Erythroblast (primary cell): Measurements from ENCODE around the gene GCH1.
"Not testable (repeated sequence)": the region's sequence is repeated elsewhere in the genome, so short reads cannot be mapped to it uniquely, and the experiment has no call there.

ENCODE experiments used
- DNase-seq, 2 experiments: peaks; one replicate each; lab custom pipeline; 2025; lab: John Stamatoyannopoulos, UW
- GATA1 ChIP-seq: IDR thresholded peaks from 2 replicates; pipeline ENCODE4 v1.6.1; 2011; ENCODE audit warnings: low read depth, mild to moderate bottlenecking, control low read depth, low read length, moderate library complexity
- POLR2A ChIP-seq: IDR thresholded peaks from 2 replicates; pipeline ENCODE4 v1.6.1; 2011; ENCODE audit warnings: mild to moderate bottlenecking, low read length

GCH1 gene

DNA sequence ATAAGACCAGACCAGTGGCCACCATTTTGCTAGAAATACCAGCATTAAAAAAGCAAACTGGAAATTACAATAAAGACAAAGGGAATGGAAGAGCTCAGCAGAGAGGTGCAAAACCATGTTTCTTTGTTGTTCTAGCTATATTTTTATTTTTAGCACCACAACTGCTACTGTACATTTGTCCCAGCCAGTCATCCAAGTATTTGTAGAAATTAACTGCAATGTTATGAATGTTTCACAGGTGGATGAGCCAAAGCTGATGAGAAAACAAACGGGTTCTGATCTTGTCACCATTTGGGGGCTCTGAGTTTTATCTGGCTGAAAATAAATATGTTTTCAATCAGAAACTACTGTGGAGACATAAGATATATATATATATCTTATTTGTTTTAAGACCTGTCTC lies 24.9 kb upstream of the GCH1 start:
- no peak for TF ChIP-seq GATA1
- TF ChIP-seq POLR2A: no peak

GRCh38 chr14:54926570-54926969 lies 23.9 kb upstream of the GCH1 start:
- not testable (repeated sequence) for DNase-seq

More for the DNA sequence above, 24.9 kb upstream of the GCH1 start:
- no peak for DNase-seq

GRCh38 chr14:54922598-54922997 lies 20.0 kb upstream of the GCH1 start:
- DNase-seq: no peak
- TF ChIP-seq POLR2A (no peak), GATA1 (no peak)

- no peak for DNase-seq
- no peak for TF ChIP-seq POLR2A
- TF ChIP-seq GATA1: no peak
These were observed 17.4 kb upstream of the GCH1 start for GRCh38 chr14:54920052-54920451.

- TF ChIP-seq GATA1 (no peak), POLR2A (no peak)
- DNase-seq: no peak
These were observed 16.7 kb upstream of the GCH1 start for GRCh38 chr14:54919330-54919729.

- no peak for DNase-seq
- TF ChIP-seq POLR2A (no peak), GATA1 (no peak)
These were observed 15.8 kb upstream of the GCH1 start for GRCh38 chr14:54918427-54918826.

GRCh38 chr14:54916101-54916500 lies 13.5 kb upstream of the GCH1 start:
- TF ChIP-seq GATA1 (no peak), POLR2A (no peak)
- DNase-seq: no peak

DNA sequence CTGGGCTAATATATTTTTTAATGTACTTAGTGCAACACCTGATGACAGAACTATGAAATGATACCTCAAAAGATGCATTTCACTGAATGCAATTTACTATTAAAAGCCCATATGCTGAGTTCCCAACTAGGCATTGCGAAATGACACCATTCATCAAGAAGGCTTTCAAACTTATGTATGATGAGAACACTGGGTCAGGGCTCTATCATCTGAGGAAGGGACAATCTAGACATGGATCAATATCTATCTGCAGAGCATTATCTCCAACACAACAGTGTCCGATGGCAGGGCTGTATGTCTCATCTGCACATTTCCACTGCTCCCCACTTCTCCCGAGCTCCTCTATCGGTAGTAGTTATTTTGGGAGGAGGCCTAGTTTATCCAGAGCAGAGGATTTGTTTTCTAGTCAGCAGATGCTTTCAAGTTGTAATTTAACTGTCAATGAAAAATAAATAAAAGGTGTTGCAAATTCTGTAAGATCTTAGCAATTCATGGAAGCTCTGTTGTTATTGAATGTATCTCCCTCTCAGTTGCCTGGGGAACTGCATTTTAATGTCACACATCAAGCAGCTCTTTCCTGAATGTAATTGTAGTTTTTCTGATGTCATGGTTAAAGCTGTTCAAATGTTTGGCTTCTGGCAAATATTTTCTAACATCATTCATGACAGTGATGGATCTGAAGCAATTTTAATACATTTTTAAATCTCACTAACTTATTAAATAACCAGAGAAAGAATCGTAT lies 7.4 kb upstream of the GCH1 start:
- TF ChIP-seq POLR2A (no peak), GATA1 (no peak)
- DNase-seq: no peak

DNA sequence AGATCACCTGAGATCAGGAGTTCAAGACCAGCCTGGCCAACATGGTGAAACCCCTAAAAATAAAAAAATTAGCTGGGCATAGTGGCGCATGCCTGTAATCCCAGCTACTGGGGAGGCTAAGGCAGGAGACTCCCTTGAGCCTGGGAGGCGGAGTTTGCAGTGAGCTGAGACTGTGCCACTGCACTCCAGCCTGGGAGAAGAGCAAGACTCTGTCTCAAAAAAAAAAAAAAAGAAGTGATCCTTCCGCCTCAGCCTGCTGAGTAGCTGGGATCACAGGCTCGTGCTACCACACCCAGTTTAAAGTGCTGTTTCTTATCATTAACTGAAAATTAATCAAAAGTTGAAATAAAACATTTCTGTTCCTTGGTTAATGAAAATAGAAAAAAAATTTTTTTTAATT lies 6.3 kb upstream of the GCH1 start:
- DNase-seq: not testable (repeated sequence)

- TF ChIP-seq POLR2A: no peak
- no peak for TF ChIP-seq GATA1
- peak in 1 of 2 experiments; percentile 18 for DNase-seq
These were observed 5.6 kb upstream of the GCH1 start for GRCh38 chr14:54908190-54908589.

DNA sequence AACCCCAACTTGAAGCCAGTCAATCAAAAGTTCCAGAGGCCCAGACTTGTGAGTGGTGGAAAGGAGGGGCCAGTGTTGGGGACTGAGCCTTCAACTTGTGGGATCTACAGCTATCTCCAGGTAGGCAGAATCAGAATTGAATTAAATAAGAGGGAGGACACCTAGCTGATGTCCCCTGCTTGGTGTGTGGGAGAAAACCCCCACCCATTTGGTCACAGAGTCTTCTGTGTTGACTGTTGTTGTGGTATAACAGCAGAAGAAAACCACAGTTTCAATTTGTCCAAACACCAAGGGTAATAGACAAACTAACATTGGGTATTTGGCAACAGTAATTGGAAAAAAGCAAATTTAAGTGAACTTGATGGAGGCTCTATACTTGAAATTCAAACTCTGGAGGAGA lies 3.4 kb upstream of the GCH1 start:
- no peak for DNase-seq
- TF ChIP-seq GATA1 (no peak), POLR2A (no peak)

GRCh38 chr14:54902143-54902520 lies 494 bp downstream of the GCH1 start:
- peak; percentile 72 to 84 for DNase-seq
- TF ChIP-seq GATA1 (no peak), POLR2A (no peak)

DNA sequence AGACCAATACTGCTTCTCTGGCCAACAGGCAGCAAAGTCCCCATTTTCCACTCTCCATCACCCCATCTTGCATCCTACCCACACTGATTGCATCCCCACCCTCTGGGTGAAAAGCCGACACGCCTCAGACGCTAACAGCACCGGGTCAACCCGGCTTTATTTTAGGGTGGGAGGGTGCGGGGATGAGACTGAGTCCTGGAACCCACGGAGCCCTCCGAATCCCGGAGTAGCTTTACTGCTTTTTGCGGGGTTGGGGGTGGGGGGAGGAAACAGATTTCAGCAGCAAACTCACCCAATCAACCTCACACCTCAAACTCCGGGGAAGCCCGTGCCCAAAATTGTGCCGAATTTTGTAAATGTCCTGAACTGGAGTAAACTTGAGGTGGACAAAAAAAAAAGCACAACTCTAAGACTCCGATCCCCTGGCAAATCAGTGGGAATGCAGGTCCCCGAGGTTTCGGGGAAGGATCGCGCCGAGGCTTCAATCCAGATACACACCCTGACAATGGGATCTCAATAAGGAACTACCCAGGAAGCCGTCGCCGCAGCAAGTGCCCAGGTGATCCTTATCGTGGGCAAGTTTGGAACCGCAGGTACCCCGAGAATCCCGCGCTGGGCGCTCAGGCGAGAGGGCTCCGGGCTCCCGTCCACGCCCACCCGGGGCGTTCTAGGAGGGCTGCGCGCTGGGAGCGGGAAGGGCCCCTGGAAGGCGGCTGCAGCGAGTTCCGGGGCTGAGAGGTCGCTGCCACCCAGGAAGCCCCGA lies 1.1 kb downstream of the GCH1 start:
- no peak for DNase-seq
- no peak for TF ChIP-seq POLR2A
- no peak for TF ChIP-seq GATA1

- no peak for DNase-seq
- TF ChIP-seq GATA1: no peak
- TF ChIP-seq POLR2A: no peak
These were observed 3.1 kb downstream of the GCH1 start for GRCh38 chr14:54899573-54899972.

DNA sequence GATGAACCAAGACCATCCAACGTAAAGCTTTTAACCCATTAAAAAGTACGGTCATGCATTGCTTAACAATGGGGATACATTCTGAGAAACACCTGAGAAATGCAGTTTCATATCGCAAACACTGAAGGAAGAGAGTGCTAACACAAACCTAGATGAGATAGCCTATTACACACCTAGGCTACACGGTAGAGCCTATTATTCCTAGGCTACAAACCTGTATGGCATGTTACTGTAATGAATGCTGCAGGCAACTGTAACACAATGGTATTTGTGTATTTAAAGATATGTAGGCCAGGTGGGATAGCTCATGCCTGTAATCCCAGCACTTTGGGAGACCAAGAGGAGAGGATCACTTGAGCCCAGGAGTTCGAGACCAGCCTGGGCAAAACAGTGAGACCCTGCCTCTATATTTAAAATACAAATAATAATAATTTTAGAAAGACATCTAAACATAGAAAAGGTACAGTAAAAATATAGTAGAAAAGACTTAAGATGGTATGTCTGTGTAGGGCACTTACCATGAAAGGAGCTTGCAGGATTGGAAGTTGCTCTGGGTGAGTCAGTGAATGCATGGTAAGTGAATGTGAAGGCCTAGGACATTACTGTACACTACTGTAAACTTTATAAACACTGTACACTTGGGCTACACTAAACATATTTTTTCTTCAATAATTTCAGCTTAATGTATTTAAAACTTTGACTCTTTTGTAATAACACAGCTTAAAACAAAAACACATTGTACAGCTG lies 4.6 kb downstream of the GCH1 start:
- DNase-seq: not testable (repeated sequence)
